WTC11 (cell line): ENCODE results near the gene ACKR3. TPM values are rescaled to one million over a fixed set of nuclear protein-coding genes. Genes with fewer than 3 reads are reported as not detected.
A peak's percentile ranks its signal among the peaks of the same experiment; 100 is the strongest.

Experiments used
- ATAC-seq: fragments of 200-7000 bp; cut with Tn5 transposase; 2 replicates; pipeline ENCODE4 v1.10.0; 2021; ENCODE audit warnings: mild to moderate bottlenecking, moderate library complexity
- CTCF ChIA-PET: fragments of 300-600 bp; sonication (Branson Sonifier 250); formaldehyde crosslinking; loops from one replicate; lab custom pipeline; 2021; ENCODE audit warnings: antibody characterized with exemption; lab: Charles Lee
- POLR2A ChIA-PET: fragments of 350-600 bp; sonication (Branson Sonifier 250); formaldehyde crosslinking; loops from one replicate; lab custom pipeline; 2021; ENCODE audit warnings: antibody characterized with exemption; lab: Charles Lee
- DNase-seq: peaks from one replicate; pipeline ENCODE4 v3.0.0; 2021; ENCODE audit warnings: low spot score
- H3K27ac Mint-ChIP-seq: 2 replicates; pipeline ENCODE4 v1.8.0; 2021; ENCODE audit warnings: mixed read lengths
- H3K27me3 Mint-ChIP-seq: 2 replicates; pipeline ENCODE4 v1.8.0; 2021; ENCODE audit warnings: low read depth, mild to moderate bottlenecking, moderate library complexity, mixed read lengths
- H3K36me3 Mint-ChIP-seq: 2 replicates; pipeline ENCODE4 v1.8.0; 2021; ENCODE audit warnings: mixed read lengths
- H3K4me1 Mint-ChIP-seq: 2 replicates; pipeline ENCODE4 v1.8.0; 2022; ENCODE audit warnings: mixed read lengths
- H3K4me3 Mint-ChIP-seq: 2 replicates; pipeline ENCODE4 v1.8.0; 2021; ENCODE audit warnings: mild to moderate bottlenecking, moderate library complexity, mixed read lengths
- H3K9me3 Mint-ChIP-seq: 2 replicates; pipeline ENCODE4 v1.8.0; 2021; ENCODE audit warnings: mixed read lengths
- EMX1 ChIP-seq: fragments of 250-450 bp; sonication (Bioruptor Pico); IDR thresholded peaks from 2 replicates; pipeline ENCODE4 v1.8.0; 2021; ENCODE audit warnings: mild to moderate bottlenecking
- ETV6 ChIP-seq: sonication (generic); formaldehyde crosslinking; IDR thresholded peaks from 2 replicates; pipeline ENCODE4 v1.8.1; 2022; ENCODE audit warnings: mild to moderate bottlenecking, missing genetic modification reagents
- GRHL2 ChIP-seq: fragments of 250-450 bp; sonication (Bioruptor Pico); IDR thresholded peaks from 2 replicates; pipeline ENCODE4 v1.8.0; 2022; ENCODE audit warnings: mild to moderate bottlenecking, moderate library complexity; ENCODE audit not compliant: insufficient replicate concordance, severe bottlenecking
- JUN ChIP-seq: sonication (generic); formaldehyde crosslinking; IDR thresholded peaks from 2 replicates; pipeline ENCODE4 v1.8.0; 2023; ENCODE audit warnings: mild to moderate bottlenecking, missing genetic modification reagents
- NFATC4 ChIP-seq: fragments of 250-450 bp; sonication (Bioruptor Pico); IDR thresholded peaks from 2 replicates; pipeline ENCODE4 v1.9.0; 2021; ENCODE audit warnings: mild to moderate bottlenecking
- NR3C1 ChIP-seq: sonication (generic); formaldehyde crosslinking; conservative IDR thresholded peaks from 2 replicates; pipeline ENCODE4 v1.8.1; 2023; ENCODE audit warnings: low read depth, mild to moderate bottlenecking, missing genetic modification reagents
- TEAD1 ChIP-seq: sonication (generic); formaldehyde crosslinking; IDR thresholded peaks from 2 replicates; pipeline ENCODE4 v1.8.0; 2022; ENCODE audit warnings: mild to moderate bottlenecking, missing genetic modification reagents
- TP53 ChIP-seq: sonication (generic); formaldehyde crosslinking; IDR thresholded peaks from 2 replicates; pipeline ENCODE4 v1.8.1; 2023; ENCODE audit warnings: mild to moderate bottlenecking, missing genetic modification reagents
- ZNF317 ChIP-seq: sonication (generic); formaldehyde crosslinking; IDR thresholded peaks from 2 replicates; pipeline ENCODE4 v1.8.1; 2023; ENCODE audit warnings: low read depth, mild to moderate bottlenecking, moderate library complexity, missing genetic modification reagents, borderline replicate concordance
- ZNF416 ChIP-seq: fragments of 250-450 bp; sonication (Bioruptor Pico); IDR thresholded peaks from 2 replicates; pipeline ENCODE4 v1.9.0; 2021; ENCODE audit warnings: mild to moderate bottlenecking, inconsistent platforms
- ZNF671 ChIP-seq: fragments of 250-450 bp; sonication (Bioruptor Pico); IDR thresholded peaks from 2 replicates; pipeline ENCODE4 v1.8.0; 2021; ENCODE audit warnings: mild to moderate bottlenecking
- total RNA-seq: library from RNA; stranded (reverse); gene quantifications from 3 replicates; pipeline ENCODE4 v1.2.3, GENCODE V29; 2021
- TF ChIP-seq, protein P1 (sequence below): fragments of 250-450 bp; sonication (Bioruptor Pico); IDR thresholded peaks from 2 replicates; pipeline ENCODE4 v1.9.0; 2021; ENCODE audit warnings: mild to moderate bottlenecking
- TF ChIP-seq, protein P2 (sequence below): sonication (generic); formaldehyde crosslinking; IDR thresholded peaks from 2 replicates; pipeline ENCODE4 v1.8.1; 2022; ENCODE audit warnings: mild to moderate bottlenecking, moderate library complexity, missing genetic modification reagents
- TF ChIP-seq, protein P3 (sequence below): sonication (generic); formaldehyde crosslinking; IDR thresholded peaks from 2 replicates; pipeline ENCODE4 v1.8.0; 2023; ENCODE audit warnings: missing genetic modification reagents, mild to moderate bottlenecking, borderline replicate concordance
- TF ChIP-seq, protein P4 (sequence below): sonication (generic); formaldehyde crosslinking; IDR thresholded peaks from 2 replicates; pipeline ENCODE4 v1.8.0; 2023; ENCODE audit warnings: missing genetic modification reagents
- TF ChIP-seq, protein P5 (sequence below): fragments of 250-450 bp; sonication (Bioruptor Pico); conservative IDR thresholded peaks from 2 replicates; pipeline ENCODE4 v1.9.0; 2021; ENCODE audit warnings: mild to moderate bottlenecking
- TF ChIP-seq, protein P6 (sequence below): sonication (generic); formaldehyde crosslinking; conservative IDR thresholded peaks from 2 replicates; pipeline ENCODE4 v1.8.1; 2023; ENCODE audit warnings: mild to moderate bottlenecking, low read depth, missing genetic modification reagents, moderate library complexity

Gene ACKR3
- total RNA-seq, 1 experiment from 2014 or later, result 1.3 TPM

DNA sequence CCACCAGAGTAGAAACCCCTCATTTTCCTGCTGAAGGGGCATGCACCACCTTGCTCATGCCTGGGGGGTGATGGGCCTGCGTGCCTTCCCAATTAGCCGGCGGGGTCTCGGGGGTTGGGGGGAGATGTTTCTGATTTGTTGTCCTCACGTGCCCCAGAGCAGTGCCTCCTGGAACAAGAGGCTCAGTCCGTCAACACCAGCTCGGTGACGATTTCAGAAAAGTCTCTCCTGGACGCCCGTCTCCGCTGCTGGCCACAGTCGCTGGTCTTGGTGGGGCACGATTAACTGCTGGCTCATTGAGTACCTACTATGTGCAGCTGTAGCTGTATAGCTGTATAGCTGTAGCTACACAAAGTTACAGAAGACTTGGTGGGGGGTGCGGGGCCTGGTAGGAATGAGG, 4.4 kb downstream of the ACKR3 start:
- H3K27me3 Mint-ChIP-seq, result peaks cover 13% of the 10 kb centered on the region
- DNase-seq (no peak), ATAC-seq (no peak)
- H3K4me3 Mint-ChIP-seq, result no peak overlapping the region
- TF ChIP-seq, protein P1, sequence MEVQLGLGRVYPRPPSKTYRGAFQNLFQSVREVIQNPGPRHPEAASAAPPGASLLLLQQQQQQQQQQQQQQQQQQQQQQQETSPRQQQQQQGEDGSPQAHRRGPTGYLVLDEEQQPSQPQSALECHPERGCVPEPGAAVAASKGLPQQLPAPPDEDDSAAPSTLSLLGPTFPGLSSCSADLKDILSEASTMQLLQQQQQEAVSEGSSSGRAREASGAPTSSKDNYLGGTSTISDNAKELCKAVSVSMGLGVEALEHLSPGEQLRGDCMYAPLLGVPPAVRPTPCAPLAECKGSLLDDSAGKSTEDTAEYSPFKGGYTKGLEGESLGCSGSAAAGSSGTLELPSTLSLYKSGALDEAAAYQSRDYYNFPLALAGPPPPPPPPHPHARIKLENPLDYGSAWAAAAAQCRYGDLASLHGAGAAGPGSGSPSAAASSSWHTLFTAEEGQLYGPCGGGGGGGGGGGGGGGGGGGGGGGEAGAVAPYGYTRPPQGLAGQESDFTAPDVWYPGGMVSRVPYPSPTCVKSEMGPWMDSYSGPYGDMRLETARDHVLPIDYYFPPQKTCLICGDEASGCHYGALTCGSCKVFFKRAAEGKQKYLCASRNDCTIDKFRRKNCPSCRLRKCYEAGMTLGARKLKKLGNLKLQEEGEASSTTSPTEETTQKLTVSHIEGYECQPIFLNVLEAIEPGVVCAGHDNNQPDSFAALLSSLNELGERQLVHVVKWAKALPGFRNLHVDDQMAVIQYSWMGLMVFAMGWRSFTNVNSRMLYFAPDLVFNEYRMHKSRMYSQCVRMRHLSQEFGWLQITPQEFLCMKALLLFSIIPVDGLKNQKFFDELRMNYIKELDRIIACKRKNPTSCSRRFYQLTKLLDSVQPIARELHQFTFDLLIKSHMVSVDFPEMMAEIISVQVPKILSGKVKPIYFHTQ (CRISPR knock-in tag), result no peak
- no peak for TF ChIP-seq NR3C1 (CRISPR knock-in tag)
- TF ChIP-seq TEAD1 (CRISPR knock-in tag), result no peak
- TF ChIP-seq, protein P2, sequence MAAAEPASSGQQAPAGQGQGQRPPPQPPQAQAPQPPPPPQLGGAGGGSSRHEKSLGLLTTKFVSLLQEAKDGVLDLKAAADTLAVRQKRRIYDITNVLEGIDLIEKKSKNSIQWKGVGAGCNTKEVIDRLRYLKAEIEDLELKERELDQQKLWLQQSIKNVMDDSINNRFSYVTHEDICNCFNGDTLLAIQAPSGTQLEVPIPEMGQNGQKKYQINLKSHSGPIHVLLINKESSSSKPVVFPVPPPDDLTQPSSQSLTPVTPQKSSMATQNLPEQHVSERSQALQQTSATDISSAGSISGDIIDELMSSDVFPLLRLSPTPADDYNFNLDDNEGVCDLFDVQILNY (CRISPR knock-in tag), result no peak
- no peak for TF ChIP-seq ZNF317 (CRISPR knock-in tag)
- TF ChIP-seq ZNF416 (CRISPR knock-in tag), result no peak
- no peaks in the 10 kb centered on the region for H3K36me3 Mint-ChIP-seq
- H3K27ac Mint-ChIP-seq, result 0 out of 2 replicates have a peak overlapping the region, but pooled peaks have one; percentile 1
- ChIA-PET POLR2A (no interaction called here), CTCF (no interaction called here)
- peaks cover 64% of the 10 kb centered on the region for H3K4me1 Mint-ChIP-seq
- no peaks in the 10 kb centered on the region for H3K9me3 Mint-ChIP-seq

DNA sequence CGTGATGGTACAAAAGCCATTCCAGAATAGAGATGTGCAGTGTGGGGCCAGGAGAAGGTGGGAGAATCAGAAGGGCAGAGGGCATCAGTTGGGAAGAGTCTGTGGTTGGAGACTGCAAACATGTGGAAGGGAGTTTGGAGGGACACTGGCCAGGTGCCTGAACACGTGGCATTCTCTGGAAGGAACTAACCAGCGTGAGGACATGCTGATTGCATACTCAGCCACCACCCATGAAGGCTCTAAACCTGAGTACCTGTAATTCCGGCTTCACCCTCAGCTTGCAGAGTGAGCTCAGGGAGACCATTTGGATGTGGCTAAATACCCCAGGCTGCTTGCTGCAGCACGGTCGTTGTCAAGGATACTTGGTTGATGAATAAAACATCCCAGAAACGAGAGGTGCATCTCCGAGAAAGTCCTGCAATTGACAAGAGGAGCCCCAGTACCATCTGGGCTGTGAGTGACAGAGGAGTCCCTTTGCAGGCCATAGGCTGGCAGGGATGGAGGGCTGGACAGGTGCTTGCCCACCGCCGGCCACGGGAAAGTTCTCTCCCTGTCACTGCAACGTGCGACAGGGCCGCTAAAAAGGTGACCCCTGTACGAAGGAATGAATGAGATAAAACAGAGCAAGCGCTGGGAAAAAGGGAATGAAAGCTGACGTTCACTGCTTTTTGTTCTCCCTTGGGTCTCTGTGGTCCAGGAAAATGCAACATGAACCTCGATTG, 5.0 kb downstream of the ACKR3 start:
- POLR2A ChIA-PET, result no interaction called here
- CTCF ChIA-PET, result no interaction called here
- H3K36me3 Mint-ChIP-seq, result no peaks in the 10 kb centered on the region
- TF ChIP-seq ZNF671, result no peak
- no peak for TF ChIP-seq EMX1 (CRISPR knock-in tag)
- TF ChIP-seq TP53 (CRISPR knock-in tag), result no peak
- TF ChIP-seq JUN (CRISPR knock-in tag), result no peak
- TF ChIP-seq NFATC4, result no peak
- TF ChIP-seq ETV6 (CRISPR knock-in tag), result no peak
- TF ChIP-seq, protein P3, sequence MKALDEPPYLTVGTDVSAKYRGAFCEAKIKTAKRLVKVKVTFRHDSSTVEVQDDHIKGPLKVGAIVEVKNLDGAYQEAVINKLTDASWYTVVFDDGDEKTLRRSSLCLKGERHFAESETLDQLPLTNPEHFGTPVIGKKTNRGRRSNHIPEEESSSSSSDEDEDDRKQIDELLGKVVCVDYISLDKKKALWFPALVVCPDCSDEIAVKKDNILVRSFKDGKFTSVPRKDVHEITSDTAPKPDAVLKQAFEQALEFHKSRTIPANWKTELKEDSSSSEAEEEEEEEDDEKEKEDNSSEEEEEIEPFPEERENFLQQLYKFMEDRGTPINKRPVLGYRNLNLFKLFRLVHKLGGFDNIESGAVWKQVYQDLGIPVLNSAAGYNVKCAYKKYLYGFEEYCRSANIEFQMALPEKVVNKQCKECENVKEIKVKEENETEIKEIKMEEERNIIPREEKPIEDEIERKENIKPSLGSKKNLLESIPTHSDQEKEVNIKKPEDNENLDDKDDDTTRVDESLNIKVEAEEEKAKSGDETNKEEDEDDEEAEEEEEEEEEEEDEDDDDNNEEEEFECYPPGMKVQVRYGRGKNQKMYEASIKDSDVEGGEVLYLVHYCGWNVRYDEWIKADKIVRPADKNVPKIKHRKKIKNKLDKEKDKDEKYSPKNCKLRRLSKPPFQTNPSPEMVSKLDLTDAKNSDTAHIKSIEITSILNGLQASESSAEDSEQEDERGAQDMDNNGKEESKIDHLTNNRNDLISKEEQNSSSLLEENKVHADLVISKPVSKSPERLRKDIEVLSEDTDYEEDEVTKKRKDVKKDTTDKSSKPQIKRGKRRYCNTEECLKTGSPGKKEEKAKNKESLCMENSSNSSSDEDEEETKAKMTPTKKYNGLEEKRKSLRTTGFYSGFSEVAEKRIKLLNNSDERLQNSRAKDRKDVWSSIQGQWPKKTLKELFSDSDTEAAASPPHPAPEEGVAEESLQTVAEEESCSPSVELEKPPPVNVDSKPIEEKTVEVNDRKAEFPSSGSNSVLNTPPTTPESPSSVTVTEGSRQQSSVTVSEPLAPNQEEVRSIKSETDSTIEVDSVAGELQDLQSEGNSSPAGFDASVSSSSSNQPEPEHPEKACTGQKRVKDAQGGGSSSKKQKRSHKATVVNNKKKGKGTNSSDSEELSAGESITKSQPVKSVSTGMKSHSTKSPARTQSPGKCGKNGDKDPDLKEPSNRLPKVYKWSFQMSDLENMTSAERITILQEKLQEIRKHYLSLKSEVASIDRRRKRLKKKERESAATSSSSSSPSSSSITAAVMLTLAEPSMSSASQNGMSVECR (CRISPR knock-in tag), result no peak
- TF ChIP-seq, protein P4, sequence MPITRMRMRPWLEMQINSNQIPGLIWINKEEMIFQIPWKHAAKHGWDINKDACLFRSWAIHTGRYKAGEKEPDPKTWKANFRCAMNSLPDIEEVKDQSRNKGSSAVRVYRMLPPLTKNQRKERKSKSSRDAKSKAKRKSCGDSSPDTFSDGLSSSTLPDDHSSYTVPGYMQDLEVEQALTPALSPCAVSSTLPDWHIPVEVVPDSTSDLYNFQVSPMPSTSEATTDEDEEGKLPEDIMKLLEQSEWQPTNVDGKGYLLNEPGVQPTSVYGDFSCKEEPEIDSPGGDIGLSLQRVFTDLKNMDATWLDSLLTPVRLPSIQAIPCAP (CRISPR knock-in tag), result no peak
- TF ChIP-seq, protein P5, sequence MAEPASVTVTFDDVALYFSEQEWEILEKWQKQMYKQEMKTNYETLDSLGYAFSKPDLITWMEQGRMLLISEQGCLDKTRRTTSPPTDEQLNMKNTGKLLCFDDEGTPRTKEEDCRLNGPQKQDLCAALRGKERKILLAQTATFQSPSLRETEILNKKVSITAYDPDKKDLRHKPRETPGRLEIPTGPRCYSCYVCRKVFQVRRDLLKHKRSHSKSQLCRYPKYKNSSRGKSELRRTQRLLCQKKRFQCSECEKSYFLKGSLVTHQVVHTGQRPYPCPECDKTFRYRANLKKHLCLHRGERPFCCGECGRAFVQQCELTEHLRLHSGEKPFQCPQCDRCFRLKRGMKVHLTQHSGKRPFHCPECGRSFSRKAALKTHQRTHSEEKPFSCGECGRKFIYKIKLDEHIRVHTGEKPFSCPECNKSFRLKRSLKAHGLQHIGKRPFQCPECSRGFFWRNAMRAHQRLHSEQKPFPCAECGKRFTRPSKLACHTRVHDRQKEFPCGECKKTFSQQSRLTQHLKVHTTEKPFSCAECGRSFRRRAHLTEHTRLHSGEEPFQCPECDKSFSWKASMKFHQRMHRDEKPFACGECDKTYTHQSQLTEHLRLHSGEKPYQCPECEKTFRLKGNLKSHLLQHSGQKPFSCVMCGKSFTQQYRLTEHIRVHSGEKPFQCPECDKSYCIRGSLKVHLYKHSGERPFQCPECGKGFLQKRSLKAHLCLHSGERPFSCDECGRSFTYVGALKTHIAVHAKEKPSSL, result no peak
- TF ChIP-seq GRHL2 (CRISPR knock-in tag), result no peak
- TF ChIP-seq, protein P6, sequence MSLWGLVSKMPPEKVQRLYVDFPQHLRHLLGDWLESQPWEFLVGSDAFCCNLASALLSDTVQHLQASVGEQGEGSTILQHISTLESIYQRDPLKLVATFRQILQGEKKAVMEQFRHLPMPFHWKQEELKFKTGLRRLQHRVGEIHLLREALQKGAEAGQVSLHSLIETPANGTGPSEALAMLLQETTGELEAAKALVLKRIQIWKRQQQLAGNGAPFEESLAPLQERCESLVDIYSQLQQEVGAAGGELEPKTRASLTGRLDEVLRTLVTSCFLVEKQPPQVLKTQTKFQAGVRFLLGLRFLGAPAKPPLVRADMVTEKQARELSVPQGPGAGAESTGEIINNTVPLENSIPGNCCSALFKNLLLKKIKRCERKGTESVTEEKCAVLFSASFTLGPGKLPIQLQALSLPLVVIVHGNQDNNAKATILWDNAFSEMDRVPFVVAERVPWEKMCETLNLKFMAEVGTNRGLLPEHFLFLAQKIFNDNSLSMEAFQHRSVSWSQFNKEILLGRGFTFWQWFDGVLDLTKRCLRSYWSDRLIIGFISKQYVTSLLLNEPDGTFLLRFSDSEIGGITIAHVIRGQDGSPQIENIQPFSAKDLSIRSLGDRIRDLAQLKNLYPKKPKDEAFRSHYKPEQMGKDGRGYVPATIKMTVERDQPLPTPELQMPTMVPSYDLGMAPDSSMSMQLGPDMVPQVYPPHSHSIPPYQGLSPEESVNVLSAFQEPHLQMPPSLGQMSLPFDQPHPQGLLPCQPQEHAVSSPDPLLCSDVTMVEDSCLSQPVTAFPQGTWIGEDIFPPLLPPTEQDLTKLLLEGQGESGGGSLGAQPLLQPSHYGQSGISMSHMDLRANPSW (CRISPR knock-in tag), result no peak

More for the DNA sequence above, 5.0 kb downstream of the ACKR3 start:
- ATAC-seq, result no peak
- DNase-seq, result no peak
- peaks cover 8% of the 10 kb centered on the region for H3K27me3 Mint-ChIP-seq
- H3K27ac Mint-ChIP-seq, result 0 out of 2 replicates have a peak overlapping the region, but pooled peaks have one; percentile 1
- H3K4me1 Mint-ChIP-seq, result peaks cover 64% of the 10 kb centered on the region
- H3K9me3 Mint-ChIP-seq, result no peaks in the 10 kb centered on the region
- no peak overlapping the region for H3K4me3 Mint-ChIP-seq
